Transverse colon (tissue), 4 donors: ENCODE measurements around the gene PRRG2.

Experiments used
- CTCF ChIP-seq, 5 experiments: fragments of 200-600 bp in 3 of 5; fragments of 450-650 bp in 2 of 5; sonication (generic) in 3 of 5; IDR thresholded peaks; 1 replicate in 2 of 5; 2 replicates in 3 of 5; pipeline ENCODE4 v1.5.1; 2016 to 2017; ENCODE audit warnings: antibody characterized with exemption in 5 of 5, inconsistent platforms in 3 of 5, mild to moderate bottlenecking in 2 of 5, moderate library complexity in 1 of 5
- POLR2A ChIP-seq: fragments of 450-650 bp; IDR thresholded peaks from one replicate; pipeline ENCODE4 v1.6.1; 2016; ENCODE audit warnings: antibody characterized with exemption, mild to moderate bottlenecking, moderate library complexity
- POLR2AphosphoS5 ChIP-seq, 3 donors: sonication (generic); formaldehyde crosslinking; IDR thresholded peaks; one replicate each; pipeline ENCODE4 v1.6.1; 2016; ENCODE audit warnings: antibody characterized with exemption in 3 of 3

GRCh38 chr19:49635530-49636232 lies 54.6 kb downstream of the PRRG2 start:
- no peak for TF ChIP-seq CTCF (IDR thresholded peaks at IDR 0.05)
- TF ChIP-seq POLR2AphosphoS5 (IDR thresholded peaks at IDR 0.05) = no peak
- no peak for TF ChIP-seq POLR2A
